ENCODE data around the gene PFN1.
"Not testable (repeated sequence)": the region's sequence is repeated elsewhere in the genome, so short reads cannot be mapped to it uniquely, and the experiment has no call there.

Gene PFN1

DNA sequence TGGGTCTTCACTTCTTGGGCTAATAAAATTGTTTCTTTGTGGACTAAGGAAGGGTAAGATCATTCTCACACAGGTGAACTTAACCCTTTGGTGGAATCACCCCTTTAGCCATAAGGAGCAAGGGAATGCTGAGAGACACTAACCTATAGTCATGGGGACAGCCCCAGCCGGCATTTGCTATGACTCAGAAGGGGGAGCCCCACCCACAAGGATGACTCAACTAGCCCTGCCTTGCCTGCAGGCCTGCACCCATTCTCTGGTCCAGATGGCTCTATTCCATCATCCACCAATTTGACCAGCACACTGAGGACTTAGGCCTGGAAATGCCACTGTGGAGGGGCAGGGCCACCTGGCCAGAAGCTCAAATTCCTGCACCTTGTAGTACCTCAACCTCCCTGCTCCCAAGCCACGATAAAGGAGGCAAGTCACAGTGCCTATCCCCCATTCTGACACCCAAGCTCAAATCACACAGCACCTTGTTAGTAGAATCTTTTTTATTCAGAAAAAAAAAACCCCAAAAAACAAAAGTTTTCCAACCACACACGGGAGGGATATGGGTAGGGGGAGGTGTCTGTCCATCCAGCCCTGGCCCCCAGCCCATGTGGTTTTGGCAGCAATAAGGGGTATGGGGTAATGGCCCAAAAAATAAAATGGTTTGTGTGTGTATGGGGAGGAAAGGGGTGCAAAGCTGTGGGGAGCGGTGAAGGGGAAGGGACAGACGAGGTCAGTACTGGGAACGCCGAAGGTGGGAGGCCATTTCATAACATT is 3.0 kb downstream of the PFN1 start:
- DNase-seq (ENCODE audit: low read depth in 2 of 2), result peak; percentile 73 to 74

DNA sequence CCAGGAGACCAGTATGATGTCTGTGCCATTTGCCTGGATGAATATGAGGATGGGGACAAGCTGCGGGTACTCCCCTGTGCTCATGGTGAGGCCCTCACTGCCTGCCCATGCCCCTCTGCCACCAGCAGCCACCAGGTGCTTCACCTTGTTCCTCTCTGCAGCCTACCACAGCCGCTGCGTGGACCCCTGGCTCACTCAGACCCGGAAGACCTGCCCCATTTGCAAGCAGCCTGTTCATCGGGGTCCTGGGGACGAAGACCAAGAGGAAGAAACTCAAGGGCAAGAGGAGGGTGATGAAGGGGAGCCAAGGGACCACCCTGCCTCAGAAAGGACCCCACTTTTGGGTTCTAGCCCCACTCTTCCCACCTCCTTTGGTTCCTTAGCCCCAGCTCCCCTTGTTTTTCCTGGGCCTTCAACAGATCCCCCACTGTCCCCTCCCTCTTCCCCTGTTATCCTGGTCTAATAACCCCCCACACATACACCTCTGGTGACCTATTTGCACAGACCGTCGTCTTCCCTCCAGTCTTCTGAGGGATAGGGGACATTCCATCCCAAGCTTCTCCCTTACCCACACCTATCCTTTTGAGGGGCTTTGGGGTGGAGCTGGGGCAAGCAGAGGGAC is 3.7 kb downstream of the PFN1 start:
- DNase-seq (ENCODE audit: low read depth in 2 of 2), result no peak

DNA sequence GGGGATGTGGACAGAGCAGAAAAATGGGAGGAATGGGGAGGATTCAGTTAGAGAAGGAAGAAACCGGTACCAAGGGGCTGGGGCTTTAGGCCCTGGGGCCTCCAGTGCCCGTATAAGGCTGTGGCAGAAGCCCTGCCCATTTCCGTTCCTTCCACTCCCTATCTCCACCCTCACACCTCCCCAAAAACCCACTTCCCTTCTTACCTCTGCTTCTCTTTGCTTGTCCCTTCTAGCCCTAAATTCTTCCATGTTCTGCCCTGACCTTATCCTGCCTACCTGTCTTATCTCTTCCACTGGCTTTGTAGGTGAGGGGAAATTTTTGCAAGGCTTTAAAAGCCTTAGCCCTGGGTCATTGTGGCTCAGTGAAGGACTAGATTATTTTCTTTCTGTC is 4.2 kb downstream of the PFN1 start:
- DNase-seq (ENCODE audit: low read depth in 2 of 2), result no peak

DNA sequence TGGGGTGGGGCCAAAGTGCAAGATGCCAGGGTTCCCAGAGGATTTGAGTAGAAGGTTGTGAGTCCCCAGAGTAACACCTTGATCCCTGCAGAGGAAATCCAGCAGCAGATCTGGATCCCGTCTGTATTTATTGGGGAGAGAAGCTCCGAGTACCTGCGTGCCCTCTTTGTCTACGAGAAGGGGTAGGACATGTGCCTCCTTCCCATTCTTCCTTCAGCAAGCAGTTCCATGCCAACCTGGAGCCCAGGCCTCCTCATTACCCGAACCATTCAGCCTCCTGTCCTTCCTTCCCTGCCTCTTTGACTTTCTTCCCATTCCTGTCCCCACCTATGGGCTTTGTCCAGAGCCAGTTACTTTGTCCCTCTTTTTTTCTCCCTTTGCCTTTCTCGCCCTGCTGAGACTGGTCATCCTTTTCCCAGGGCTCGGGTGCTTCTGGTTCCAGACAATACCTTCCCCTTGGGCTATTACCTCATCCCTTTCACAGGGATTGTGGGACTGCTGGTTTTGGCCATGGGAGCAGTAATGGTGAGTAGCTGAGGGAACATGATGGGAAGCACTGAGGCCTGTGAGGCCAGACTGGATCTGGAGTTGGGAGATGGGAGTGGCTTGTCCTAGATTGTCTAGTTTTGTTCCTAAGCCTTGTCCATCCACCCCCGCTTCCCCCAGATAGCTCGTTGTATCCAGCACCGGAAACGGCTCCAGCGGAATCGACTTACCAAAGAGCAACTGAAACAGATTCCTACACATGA is 5.4 kb downstream of the PFN1 start:
- DNase-seq (ENCODE audit: low read depth in 2 of 2), result no peak

DNA sequence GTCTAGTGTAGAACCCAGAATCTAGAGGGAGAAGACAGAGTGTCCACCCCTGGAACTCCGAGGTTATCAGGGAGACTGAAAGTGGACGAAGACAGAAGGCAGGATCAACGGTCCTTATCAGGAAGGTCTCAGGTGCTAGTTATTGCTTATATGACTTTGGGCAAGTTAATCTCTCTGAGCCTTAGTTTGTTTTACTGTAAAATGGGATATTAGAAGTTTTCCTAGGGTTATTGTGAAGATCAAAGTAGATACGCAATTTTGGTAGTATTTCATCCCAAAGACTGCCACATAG is 7.1 kb downstream of the PFN1 start:
- DNase-seq (ENCODE audit: low read depth in 2 of 2), result no peak

DNA sequence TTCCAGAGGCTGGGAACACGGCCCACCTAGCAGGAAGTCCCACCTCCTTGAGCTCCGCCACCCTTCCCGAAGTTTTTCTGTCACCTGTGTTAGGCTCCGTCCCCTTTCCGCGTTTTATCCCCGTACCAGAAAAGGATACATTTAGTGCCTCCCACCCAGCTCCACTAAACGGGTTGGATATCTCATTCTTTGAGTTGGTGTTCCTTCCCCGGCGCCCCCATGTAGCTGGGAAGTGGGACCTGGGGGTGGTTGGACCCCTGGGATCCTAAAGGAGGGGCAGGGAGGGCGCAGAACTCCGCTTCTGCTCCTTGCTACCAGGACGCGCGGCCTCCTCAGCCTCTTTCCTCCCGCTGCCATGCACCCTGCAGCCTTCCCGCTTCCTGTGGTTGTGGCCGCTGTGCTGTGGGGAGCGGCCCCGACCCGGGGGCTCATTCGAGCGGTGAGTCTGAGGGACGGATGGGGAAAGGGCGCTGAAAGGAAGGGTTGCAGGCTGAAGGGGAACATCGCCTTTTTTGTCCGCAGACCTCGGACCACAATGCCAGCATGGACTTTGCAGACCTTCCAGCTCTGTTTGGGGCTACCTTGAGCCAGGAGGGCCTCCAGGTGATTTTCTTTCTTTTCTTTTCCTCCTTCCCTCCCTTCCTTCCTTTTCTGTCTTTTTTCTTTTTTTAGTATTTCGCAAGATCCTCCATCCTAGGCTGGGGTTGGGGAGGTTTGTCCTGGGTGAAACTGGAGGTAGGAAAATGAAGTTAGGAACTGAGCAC is 7.6 kb downstream of the PFN1 start:
- no peak for DNase-seq (ENCODE audit: low read depth in 2 of 2)

DNA sequence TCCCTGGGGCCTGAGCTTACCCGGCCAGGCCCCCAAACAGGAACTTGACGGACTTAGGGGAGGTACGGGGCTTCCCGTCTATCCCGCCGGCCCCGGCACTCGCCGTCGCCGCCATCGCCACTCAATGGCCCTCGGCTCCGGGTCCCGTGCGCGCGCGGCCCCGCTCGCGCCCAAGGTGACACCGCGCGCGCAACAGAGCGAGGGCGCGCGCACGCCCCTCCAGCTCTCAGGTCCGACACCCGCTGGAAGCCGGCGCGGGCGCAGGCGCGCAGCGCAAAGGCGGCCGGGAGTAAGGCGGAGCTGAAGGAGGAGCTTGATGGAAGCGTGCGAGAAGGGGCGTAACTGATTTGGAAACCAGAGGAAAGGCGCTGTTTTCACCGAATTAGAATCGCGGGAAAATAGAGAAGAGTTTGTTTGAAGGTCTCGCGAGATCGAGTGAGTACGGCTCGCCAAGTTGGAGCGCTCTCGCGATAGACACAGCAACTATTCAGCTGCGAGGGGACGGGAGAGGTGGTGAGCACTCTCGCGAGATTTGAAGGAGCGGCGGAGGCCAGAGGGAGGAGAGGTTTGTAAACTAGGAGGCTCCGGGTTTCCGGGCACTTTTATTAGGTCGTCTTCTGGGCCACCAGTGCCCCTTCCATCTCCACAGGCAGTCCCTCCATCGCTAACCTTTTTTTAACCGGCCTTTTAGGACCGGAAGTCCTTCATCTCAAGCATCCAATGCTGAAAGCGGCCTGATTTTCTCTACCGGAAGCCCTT is 8.4 kb downstream of the PFN1 start, which contains the start of the genes RNF167 and SLC25A11:
RNF167 (plus strand) TSS at position 473 of the 759 bp plus-strand sequence. CDS start 642 bp downstream, outside the sequence.
SLC25A11 (minus strand) TSS at position 251 of the 759 bp plus-strand sequence; CDS start at position 115, 136 bp downstream.
- peak; percentile 88 to 95 for DNase-seq (ENCODE audit: low read depth in 2 of 2)

DNA sequence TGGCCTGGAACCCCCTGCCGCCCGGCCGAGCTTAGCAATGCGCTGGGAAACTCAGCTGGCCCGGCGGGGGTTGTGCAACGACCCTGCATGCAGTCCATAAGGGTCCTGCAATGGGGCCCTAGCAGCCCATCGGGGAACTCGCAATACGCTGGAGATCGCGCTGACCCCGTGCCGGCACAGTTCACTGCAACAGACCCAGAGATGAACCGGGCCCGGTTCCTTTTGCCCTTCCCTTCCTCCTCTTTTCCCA is 8.9 kb downstream of the PFN1 start:
- no peak for DNase-seq (ENCODE audit: low read depth in 2 of 2)

DNA sequence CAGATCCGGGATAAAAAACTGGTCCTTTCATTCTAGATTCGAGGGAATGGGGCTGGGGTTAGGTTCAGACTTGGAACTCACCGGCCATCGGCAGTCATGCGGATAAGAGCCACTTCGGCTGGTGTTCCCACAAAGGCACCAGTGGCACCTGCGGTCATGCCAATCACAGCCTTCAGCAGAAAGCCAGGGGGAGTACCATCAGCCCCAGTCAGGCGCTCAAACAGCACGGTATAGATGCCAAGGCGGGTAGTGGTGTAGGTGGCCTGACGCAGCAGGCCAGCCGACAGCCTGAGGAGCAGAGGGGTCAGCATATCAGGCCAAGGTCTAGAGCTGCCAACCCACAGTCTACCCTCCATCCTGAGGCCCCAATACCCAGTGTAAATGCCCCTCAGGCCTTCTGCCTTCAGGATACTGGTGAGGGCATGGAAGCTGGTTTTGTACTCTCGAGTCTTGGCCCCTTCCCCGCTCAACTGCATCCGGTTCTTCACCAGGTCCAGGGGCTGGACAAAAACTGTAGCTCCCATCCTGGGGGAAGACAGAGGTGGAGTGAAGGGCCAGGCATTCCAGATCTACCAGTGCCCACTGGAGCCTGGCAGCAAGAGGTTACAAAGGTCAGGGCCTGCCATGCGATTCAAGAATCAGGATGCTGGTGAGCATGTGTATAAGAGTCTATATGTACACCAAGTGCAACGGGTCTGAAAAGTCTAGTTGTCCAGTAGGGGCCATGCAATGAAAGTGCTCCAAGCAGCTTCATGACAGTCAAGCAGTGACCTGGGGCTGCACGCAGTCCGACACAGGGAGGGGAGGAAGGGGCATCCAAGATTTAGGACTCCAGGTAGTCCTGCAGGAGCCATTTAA is 9.4 kb downstream of the PFN1 start:
- no peak for DNase-seq (ENCODE audit: low read depth in 2 of 2)

DNA sequence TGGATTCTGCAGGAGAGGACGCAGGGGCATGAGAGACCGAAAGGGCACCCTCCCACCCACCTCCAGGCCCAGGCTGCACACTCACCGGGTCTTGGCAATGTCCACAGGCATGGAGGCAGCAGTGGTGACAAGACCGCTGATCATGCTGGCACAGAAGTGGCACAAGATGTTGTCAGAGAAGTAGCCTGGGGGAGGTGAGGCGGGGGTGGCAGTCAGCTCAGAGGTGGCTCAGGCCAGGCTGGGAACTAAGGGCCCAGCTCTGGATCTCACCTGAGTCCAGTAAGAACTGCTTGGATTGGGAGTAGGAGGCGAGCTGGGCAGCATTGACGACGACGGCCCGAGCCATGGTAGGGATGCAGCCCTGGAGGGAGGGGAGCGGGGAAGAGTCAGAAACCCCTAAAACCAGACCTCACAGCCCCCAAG is 10.2 kb downstream of the PFN1 start:
- DNase-seq (ENCODE audit: low read depth in 2 of 2), result no peak

DNA sequence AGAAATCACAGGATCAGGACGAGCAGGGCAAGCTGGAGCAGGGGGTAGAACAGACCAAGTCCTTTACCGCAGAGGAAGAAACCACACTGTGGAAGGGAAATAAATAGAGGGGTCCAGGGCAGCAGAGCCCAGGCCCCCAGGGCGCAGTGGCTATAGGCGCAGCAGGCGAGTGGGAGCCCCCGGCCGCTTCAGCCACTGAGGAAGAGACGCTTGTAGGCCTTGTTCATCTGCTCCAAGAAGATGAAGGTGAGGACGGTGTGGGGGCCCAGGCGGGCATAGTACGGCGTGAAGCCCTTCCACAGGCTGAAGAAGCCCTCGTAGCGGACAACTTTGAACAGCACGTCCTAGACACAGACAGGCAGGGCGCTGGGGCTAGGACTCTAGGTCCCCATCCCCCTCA is 10.8 kb downstream of the PFN1 start:
- DNase-seq (ENCODE audit: low read depth in 2 of 2), result no peak

DNA sequence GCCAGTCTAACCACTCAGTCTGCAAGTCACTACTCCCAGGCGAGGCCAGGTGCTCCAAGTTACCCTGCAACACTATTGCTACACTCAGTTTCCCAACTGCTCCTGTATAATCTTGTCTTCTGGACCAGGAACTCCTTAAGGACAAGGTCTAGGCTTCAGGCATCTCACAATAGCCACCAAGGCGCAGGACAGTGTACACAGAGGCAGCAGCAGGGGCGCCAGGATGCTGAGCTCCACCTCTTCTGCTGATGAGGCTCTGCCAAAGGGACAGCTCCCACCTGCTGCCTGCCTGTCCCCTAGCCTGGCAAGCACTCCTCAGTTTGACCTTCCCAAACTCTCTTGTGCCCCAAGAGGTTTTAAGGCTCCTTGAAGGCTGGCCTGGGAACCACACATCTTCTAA is 11.9 kb downstream of the PFN1 start:
- DNase-seq (ENCODE audit: low read depth in 2 of 2), result no peak

DNA sequence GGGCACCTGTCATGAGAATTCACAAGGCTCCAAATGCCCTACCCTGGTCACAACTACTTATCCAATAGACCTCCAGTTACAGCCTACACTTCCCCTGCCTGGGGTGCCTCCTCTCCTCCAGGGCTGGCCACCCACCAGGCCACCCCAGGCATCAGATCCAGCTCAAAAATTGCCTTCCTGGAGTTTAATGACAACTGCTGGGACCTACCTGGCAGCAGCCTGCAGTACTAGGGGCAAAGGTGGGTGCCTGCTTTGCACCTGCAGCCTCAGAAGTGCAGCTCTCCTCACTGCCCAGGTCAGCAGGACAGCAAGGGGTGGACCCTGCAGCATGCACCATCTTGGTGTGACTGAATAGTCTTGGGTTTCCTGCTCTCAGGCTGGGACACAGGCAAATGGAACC is 12.7 kb downstream of the PFN1 start:
- DNase-seq (ENCODE audit: low read depth in 2 of 2), result no peak

DNA sequence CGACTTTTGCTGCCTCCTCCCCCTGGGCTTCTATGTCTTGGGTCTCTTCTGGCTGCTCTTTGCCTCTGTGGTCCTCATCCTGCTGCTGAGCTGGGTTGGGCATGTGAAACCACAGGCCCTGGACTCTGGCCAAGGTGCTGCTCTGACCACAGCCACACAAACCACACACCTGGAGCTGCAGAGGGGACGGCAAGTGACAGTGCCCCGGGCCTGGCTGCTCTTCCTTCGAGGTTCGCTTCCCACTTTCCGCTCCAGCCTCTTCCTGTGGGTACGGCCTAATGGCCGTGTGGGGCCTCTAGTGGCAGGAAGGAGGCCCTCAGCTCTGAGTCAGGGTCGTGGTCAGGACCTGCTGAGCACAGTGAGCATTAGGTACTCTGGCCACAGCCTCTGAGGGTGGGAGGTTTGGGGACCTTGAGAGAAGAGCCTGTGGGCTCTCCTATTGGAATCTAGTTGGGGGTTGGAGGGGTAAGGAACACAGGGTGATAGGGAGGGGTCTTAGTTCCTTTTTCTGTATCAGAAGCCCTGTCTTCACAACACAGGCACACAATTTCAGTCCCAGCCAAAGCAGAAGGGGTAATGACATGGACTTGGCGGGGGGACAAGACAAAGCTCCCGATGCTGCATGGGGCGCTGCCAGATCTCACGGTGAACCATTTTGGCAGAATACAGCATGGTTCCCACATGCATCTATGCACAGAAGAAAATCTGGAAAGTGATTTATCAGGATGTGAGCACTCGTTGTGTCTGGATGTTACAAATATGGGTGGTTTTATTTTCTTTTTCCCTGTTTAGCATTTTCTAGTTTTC is 14.0 kb downstream of the PFN1 start:
- DNase-seq (ENCODE audit: low read depth in 2 of 2), result no peak

DNA sequence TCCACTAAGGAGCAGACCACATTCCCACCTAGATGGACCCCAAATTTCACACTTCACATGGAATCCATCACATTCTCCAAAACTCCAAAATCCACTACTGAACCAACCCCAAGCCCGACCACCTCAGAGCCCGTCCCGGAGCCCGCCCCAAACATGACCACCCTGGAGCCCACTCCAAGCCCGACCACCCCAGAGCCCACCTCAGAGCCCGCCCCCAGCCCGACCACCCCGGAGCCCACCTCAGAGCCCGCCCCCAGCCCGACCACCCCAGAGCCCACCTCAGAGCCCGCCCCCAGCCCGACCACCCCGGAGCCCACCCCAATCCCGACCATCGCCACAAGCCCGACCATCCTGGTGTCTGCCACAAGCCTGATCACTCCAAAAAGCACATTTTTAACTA is 14.7 kb downstream of the PFN1 start:
- DNase-seq (ENCODE audit: low read depth in 2 of 2), result no peak

DNA sequence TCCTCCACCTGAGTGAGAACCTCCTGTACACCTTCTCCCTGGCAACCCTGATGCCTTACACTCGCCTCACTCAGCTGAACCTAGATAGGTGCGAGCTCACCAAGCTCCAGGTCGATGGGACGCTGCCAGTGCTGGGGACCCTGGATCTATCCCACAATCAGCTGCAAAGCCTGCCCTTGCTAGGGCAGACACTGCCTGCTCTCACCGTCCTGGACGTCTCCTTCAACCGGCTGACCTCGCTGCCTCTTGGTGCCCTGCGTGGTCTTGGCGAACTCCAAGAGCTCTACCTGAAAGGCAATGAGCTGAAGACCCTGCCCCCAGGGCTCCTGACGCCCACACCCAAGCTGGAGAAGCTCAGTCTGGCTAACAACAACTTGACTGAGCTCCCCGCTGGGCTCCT is 15.6 kb downstream of the PFN1 start:
- no peak for DNase-seq (ENCODE audit: low read depth in 2 of 2)

DNA sequence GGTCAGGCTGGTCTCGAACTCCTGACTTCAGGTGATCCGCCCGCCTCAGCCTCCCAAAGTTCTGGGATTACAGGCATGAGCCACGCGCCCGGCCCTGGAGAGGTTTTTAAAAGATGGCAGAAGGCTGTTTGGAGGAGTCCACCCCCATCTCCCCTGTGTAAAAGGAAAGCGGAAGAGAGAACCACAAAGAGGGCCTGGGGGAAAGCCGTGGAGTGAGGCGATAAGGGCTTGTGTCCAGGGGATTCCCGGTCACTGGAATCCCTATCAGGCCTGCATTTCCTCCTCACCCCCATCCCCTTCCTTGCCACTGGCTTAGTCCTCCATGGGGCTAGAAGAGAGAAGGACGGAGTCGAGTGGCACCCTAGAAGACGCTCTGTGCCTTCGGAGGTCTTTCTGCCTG is 16.4 kb downstream of the PFN1 start, which contains the start of gene GP1BA:
GP1BA (plus strand) TSS at position 315 of the 400 bp plus-strand sequence. CDS start 328 bp downstream, outside the sequence.
- DNase-seq (ENCODE audit: low read depth in 2 of 2), result no peak

DNA sequence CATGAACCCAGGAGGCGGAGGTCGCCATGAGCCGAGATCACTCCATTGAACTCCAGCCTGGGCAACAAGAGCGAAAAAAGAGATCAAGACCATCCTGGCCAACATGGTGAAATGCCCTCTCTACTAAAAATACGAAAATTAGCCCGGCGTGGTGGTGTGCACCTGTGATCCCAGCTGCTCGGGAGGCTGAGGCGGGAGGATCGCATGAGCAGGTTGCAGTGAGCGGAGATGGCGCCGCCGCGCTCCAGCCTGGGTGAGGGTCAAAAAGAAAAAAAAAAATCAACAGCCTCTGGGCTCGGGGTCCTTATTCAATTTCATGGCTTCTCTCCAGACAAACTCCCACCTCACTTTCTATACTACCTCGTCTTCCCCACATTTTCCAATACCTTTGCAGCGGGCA is 19.4 kb downstream of the PFN1 start:
- DNase-seq (ENCODE audit: low read depth in 2 of 2), result no peak

DNA sequence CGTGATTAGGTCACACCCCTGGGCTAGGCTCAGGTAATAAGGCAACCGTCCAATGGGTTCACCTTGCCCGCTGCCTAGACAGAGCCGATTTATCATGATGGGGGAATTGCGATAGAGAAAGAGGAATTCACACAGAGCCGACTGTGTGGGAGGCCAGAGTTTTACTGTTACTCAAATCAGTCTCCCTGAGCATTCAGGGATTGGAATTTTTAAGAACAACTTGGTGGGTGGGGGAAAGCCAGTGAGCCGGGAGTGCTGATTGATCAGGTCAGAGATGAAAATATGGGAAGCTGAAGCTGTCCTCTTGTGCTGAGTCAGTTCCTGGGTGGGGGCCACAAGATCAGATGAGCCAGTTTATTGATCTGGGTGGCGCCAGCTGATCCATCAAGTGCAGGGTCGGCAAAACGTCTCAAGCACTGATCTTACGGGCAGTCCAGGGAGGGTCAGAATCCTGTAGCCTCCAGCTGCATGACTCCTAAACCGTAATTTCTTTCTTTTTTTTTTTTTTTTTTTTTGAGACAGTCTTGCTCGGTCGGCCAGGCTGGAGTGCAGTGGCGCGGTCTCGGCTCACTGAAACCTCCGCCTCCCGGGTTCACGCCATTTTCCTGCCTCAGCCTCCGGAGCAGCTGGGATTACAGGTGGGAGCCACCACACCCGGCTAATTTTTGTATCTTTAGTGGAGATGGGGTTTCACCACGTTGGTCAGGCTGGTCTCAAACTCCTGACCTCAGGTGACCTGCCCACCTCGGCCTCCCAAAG is 21.6 kb downstream of the PFN1 start:
- not testable (repeated sequence) for DNase-seq (ENCODE audit: low read depth in 2 of 2)

Measured in activated CD8-positive, alpha-beta memory T cell treated with anti-CD3 and anti-CD28 coated beads for 4 hours (primary cell).